ENCODE data around the gene GNE.
"Not testable (repeated sequence)": the region's sequence is repeated elsewhere in the genome, so short reads cannot be mapped to it uniquely, and the experiment has no call there.

The GNE gene

GRCh38 chr9:36258208-36258995 is at the start of gene GNE:
Gene GNE (minus strand): TSS chr9:36258448. CDS start chr9:36249355, 9,093 bp downstream.
- no peak for FAIRE-seq

GRCh38 chr9:36306471-36307306 is 48.4 kb upstream of the GNE start:
- FAIRE-seq, result no peak

DNA sequence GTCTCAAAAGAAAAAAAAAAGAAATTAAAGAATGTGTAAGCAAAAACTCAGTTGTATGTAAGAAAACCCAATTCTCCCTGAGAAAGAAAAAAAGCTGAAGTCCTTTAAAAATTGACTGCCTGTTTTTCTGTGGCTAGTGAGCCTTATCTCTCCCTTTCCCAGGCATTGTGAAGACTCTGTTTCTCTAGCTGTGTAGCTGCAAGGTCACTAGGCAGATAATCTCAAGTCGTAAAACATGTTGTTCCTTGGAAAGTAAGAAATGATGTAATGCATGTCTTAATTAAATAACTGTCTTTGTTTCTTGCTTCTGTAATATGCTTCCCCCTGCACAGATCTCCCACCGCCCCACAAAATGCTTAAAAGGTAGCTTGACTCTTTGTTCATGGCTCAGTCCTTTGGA is 46.1 kb upstream of the GNE start:
- FAIRE-seq, result not testable (repeated sequence)

GRCh38 chr9:36301227-36301626 is 43.0 kb upstream of the GNE start:
- FAIRE-seq, result no peak

DNA sequence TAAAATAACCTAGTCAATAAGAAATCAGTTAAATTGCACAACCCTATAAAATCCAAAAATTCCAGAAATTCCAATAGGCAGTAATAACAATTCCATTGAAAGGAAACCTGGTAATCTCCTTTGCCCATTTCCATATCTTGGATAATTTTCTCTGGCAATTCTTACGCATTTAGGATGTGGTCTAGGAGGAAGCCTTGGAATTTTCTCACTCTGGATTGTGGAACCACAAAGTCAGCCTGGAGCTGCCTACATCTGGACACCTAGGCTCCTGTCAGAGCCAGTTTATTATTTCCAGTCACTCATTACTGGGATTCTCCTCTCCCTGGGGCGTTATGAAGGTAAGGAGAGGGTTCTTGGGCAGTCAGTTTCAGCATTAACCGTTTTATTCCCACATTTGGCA is 40.3 kb upstream of the GNE start:
- FAIRE-seq, result no peak

DNA sequence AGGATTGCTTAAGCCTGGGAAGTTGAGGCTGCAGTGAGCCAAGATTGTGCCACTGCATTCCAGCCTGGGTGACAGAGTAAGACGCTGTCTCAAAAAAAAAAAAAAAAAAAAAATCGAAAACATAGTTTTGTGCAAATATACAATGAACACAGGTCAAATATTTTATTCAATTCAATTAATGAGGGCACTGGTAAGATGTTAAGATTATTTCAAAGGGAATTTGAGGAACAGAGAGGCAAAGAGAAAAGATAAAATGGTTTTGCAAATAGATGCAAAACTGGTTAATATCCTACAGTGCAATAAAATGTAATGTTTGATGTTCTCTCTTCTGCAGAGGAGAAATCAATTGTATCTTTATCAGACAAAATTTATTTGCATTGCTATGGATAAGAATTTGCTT is 39.5 kb upstream of the GNE start:
- no peak for FAIRE-seq

GRCh38 chr9:36294996-36295395 is 36.7 kb upstream of the GNE start:
- FAIRE-seq, result not testable (repeated sequence)

DNA sequence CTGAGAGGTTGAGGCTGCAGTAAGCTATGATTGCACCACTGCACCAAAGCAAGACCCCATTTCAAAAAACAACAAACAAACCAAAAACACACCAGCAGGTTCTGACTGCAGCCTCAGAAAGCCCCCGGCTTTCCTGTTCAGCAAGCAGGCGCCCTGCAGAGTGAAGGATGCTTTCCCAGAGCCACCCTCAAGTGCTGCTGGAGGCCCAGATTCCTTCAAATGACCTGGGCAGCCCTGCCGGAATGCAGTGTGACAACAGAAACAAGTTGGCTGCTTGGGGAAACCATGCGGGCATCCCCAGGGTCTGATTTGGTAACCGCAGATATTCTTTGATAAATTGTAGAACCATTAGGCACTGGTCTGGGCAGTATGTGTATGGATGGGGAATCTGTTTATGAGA is 35.7 kb upstream of the GNE start:
- FAIRE-seq, result no peak

GRCh38 chr9:36293171-36293570 is 34.9 kb upstream of the GNE start:
- FAIRE-seq, result no peak

- no peak for FAIRE-seq
These were observed 34.4 kb upstream of the GNE start for GRCh38 chr9:36292641-36293040.

GRCh38 chr9:36290996-36291395 is 32.7 kb upstream of the GNE start:
- no peak for FAIRE-seq

GRCh38 chr9:36289836-36290435 is 31.7 kb upstream of the GNE start:
- no peak for FAIRE-seq

DNA sequence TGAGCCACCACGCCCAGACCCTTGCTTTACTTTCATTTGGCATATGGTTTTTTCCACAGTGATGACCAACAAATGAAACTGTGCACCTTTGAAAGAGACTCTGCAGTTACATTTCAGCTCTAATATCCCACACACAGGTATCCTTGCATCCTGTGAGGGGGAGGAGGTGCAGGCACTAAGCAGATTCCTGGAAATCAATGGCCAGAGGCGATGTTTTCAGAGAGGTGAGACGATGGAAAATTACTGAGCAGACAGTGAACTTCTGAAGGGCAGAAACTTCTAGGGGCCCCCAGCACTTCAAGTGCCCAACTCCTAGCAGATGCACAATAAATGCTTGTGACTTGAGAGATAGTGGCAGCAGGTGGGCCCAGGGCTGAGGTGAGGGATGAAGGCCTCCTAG is 29.8 kb upstream of the GNE start:
- no peak for FAIRE-seq

- no peak for FAIRE-seq
These were observed 28.1 kb upstream of the GNE start for GRCh38 chr9:36286388-36286787.

- FAIRE-seq, result no peak
These were observed 26.0 kb upstream of the GNE start for GRCh38 chr9:36284226-36284625.

DNA sequence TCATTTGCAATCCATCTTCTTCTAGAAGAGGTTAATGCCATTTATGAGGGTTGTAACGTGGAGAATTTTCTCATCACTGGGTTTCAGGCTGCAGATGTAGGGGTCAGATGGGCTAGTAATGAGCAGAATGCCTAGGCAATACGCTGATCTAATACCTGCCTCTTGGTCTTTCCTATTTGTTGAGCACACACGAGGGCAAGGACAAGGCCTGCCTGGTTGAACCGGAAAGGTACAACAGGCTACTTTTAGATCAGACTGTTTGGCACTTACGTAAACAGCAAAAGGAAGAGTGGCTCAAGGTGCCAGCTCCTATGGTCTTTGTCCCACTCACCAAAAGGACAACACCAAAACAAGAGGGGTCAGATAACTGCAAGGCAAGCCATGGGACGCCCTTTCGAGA is 24.0 kb upstream of the GNE start:
- no peak for FAIRE-seq

DNA sequence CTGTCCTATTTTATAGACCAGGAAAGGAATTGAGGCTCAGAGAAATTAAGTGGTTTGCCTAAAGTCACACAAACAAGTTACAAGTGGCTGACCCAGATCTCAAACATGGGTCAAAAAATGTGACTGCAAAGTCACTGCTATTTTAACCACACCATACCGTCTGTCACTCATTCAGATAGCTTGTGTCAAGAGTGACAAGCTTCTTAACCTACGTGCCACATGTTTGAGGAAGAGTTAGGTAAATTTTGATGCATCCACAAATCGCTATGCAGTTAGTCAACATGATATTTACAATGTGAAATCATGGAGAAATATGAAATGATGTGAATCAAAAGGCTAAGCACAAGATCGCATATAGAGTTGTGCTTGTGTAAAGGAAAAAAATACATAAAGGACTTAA is 22.7 kb upstream of the GNE start:
- FAIRE-seq, result no peak

GRCh38 chr9:36278243-36278642 is 20.0 kb upstream of the GNE start:
- FAIRE-seq, result no peak

GRCh38 chr9:36276781-36277181 is 18.5 kb upstream of the GNE start:
- FAIRE-seq, result no peak

- FAIRE-seq, result no peak
These were observed 18.0 kb upstream of the GNE start for GRCh38 chr9:36276254-36276653.

- no peak for FAIRE-seq
These were observed 16.8 kb upstream of the GNE start for GRCh38 chr9:36275060-36275459.

GRCh38 chr9:36273354-36273753 is 15.1 kb upstream of the GNE start:
- not testable (repeated sequence) for FAIRE-seq

DNA sequence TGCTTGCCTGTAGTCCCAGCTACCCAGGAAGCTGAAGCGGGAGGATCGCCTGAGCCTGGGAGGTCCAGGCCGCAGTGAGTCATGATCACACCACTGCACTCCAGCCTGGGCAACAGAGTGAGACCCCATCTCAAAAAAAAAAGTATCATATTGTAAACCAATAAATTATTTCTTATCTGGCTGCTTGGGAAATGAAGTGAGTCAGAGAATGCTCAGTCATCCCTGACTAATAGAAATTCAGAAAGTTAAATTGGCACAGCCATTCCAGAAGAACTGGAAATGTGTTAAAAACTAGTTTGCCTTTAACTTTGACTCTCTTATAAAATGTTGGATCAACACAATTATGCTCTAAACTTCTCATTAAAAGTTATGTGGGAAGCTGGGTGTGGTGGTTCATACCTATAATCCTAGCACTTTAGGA is 9.8 kb upstream of the GNE start:
- FAIRE-seq, result no peak

DNA sequence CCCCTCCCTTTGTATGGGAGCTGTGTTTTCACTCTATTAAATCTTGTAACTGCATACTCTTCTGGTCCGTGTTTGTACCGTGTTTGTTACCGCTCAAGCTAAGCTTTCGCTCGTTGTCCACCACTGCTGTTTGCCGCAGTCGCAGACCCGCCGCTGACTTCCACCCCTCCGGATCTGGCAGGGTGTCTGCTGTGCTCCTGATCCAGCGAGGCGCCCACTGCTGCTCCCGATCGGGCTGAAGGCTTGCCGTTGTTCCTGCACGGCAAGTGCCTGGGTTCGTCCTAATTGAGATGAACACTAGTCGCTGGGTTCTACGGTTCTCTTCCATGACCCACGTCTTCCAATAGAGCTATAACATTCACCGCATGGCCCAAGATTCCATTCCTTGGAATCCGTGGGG is 6.6 kb upstream of the GNE start:
- no peak for FAIRE-seq

Data from TTC549 (cell line).